Ishikawa (cell line): ENCODE measurements around the gene WBP1L.

ENCODE experiments used
- EP300 ChIP-seq: IDR thresholded peaks from 2 replicates; pipeline ENCODE4 v1.6.1; 2012; ENCODE audit warnings: borderline replicate concordance
- RAD21 ChIP-seq: IDR thresholded peaks from 2 replicates; pipeline ENCODE4 v1.6.1; 2012; ENCODE audit warnings: low read depth
- ZBTB7A ChIP-seq: IDR thresholded peaks from 2 replicates; pipeline ENCODE4 v1.6.1; 2012; ENCODE audit warnings: low read depth
- TF ChIP-seq, protein P1 (sequence below): IDR thresholded peaks from 2 replicates; pipeline ENCODE4 v1.6.1; 2012; ENCODE audit warnings: low read depth, mild to moderate bottlenecking

DNA sequence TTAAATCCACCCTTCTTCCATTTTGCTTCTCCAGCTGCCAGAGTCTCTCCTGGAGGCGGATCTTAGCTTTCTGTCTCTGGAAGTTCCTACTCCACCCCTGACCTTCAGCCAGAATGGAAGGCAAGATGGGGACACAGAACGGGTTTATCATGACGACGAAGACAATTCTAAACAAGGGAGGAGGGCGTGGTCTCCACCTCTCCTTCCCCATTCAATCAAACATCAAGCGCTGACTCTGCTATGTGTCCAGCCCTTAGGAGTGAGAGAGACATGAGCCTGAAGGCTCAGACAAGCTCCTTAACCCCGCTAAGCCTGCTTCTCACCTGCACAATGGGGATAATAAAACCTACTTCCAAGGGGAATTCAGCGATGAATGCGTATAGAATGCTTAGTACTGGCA is 90.4 kb downstream of the WBP1L start:
- TF ChIP-seq EP300 = no peak
- TF ChIP-seq, protein P1, sequence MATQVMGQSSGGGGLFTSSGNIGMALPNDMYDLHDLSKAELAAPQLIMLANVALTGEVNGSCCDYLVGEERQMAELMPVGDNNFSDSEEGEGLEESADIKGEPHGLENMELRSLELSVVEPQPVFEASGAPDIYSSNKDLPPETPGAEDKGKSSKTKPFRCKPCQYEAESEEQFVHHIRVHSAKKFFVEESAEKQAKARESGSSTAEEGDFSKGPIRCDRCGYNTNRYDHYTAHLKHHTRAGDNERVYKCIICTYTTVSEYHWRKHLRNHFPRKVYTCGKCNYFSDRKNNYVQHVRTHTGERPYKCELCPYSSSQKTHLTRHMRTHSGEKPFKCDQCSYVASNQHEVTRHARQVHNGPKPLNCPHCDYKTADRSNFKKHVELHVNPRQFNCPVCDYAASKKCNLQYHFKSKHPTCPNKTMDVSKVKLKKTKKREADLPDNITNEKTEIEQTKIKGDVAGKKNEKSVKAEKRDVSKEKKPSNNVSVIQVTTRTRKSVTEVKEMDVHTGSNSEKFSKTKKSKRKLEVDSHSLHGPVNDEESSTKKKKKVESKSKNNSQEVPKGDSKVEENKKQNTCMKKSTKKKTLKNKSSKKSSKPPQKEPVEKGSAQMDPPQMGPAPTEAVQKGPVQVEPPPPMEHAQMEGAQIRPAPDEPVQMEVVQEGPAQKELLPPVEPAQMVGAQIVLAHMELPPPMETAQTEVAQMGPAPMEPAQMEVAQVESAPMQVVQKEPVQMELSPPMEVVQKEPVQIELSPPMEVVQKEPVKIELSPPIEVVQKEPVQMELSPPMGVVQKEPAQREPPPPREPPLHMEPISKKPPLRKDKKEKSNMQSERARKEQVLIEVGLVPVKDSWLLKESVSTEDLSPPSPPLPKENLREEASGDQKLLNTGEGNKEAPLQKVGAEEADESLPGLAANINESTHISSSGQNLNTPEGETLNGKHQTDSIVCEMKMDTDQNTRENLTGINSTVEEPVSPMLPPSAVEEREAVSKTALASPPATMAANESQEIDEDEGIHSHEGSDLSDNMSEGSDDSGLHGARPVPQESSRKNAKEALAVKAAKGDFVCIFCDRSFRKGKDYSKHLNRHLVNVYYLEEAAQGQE = no peak
- TF ChIP-seq RAD21 = no peak
- TF ChIP-seq ZBTB7A = no peak
